Subcutaneous abdominal adipose tissue (tissue), 5 donors: ENCODE data around the gene NPIPB9.
"Not testable (repeated sequence)": the region's sequence is repeated elsewhere in the genome, so short reads cannot be mapped to it uniquely, and the experiment has no call there.

ENCODE experiments used
- H3K27ac ChIP-seq: one replicate; pipeline ENCODE4 v1.7.0; 2013; ENCODE audit warnings: low read depth, mild to moderate bottlenecking, inconsistent platforms, low read length, moderate library complexity
- H3K27me3 ChIP-seq, 5 donors: one replicate each; pipeline ENCODE4 v1.7.0; 2013; ENCODE audit warnings: low read length in 5 of 5, inconsistent platforms in 1 of 5; ENCODE audit not compliant: control insufficient read depth in 5 of 5, insufficient read depth in 4 of 5
- H3K36me3 ChIP-seq, 5 donors: one replicate each; pipeline ENCODE4 v1.7.0; 2013; ENCODE audit warnings: low read length in 5 of 5; ENCODE audit not compliant: control insufficient read depth in 5 of 5, insufficient read depth in 5 of 5
- H3K4me1 ChIP-seq, 5 donors: one replicate each; pipeline ENCODE4 v1.7.0; 2013; ENCODE audit warnings: low read length in 5 of 5, mild to moderate bottlenecking in 3 of 5, moderate library complexity in 1 of 5; ENCODE audit not compliant: control insufficient read depth in 5 of 5, insufficient read depth in 5 of 5
- H3K4me3 ChIP-seq, 5 donors: one replicate each; pipeline ENCODE4 v1.7.0; 2013; ENCODE audit warnings: low read length in 5 of 5, low read depth in 1 of 5
- H3K9ac ChIP-seq, 5 donors: one replicate each; pipeline ENCODE4 v1.7.0; 2013; ENCODE audit warnings: low read length in 5 of 5, mild to moderate bottlenecking in 4 of 5, moderate library complexity in 3 of 5
- H3K9me3 ChIP-seq, 5 donors: one replicate each; pipeline ENCODE4 v1.7.0; 2013; ENCODE audit warnings: low read length in 5 of 5; ENCODE audit not compliant: control insufficient read depth in 5 of 5
- donor health status: healthy.
- donor health status: healthy.
- donor health status: healthy.
- donor health status: healthy.
- donor health status: healthy.

The NPIPB9 gene

GRCh38 chr16:28746618-28747350, 4.8 kb upstream of the NPIPB9 start:
- H3K27ac ChIP-seq, H3K4me3 ChIP-seq, H3K9me3 ChIP-seq, H3K36me3 ChIP-seq, H3K9ac ChIP-seq, H3K27me3 ChIP-seq, H3K4me1 ChIP-seq: not testable (repeated sequence)

- not testable (repeated sequence) for H3K27me3 ChIP-seq, H3K4me1 ChIP-seq, H3K9me3 ChIP-seq, H3K36me3 ChIP-seq, H3K27ac ChIP-seq, H3K9ac ChIP-seq, H3K4me3 ChIP-seq
These were observed 1.6 kb upstream of the NPIPB9 start for GRCh38 chr16:28749997-28750465.

GRCh38 chr16:28750469-28751067, 1.0 kb upstream of the NPIPB9 start:
- H3K27me3 ChIP-seq, H3K9ac ChIP-seq, H3K36me3 ChIP-seq, H3K4me1 ChIP-seq, H3K27ac ChIP-seq, H3K4me3 ChIP-seq, H3K9me3 ChIP-seq: not testable (repeated sequence)

- H3K36me3 ChIP-seq, H3K27ac ChIP-seq, H3K9me3 ChIP-seq, H3K4me1 ChIP-seq, H3K9ac ChIP-seq, H3K4me3 ChIP-seq, H3K27me3 ChIP-seq: not testable (repeated sequence)
These were observed 30.1 kb downstream of the NPIPB9 start for GRCh38 chr16:28781697-28782096.

- not testable (repeated sequence) for H3K27ac ChIP-seq, H3K4me3 ChIP-seq, H3K4me1 ChIP-seq, H3K9ac ChIP-seq, H3K9me3 ChIP-seq, H3K27me3 ChIP-seq, H3K36me3 ChIP-seq
These were observed 30.8 kb downstream of the NPIPB9 start for GRCh38 chr16:28782357-28782756.

GRCh38 chr16:28802235-28803019, 50.8 kb downstream of the NPIPB9 start:
- H3K36me3 ChIP-seq, H3K4me3 ChIP-seq, H3K27me3 ChIP-seq, H3K27ac ChIP-seq, H3K9me3 ChIP-seq, H3K4me1 ChIP-seq, H3K9ac ChIP-seq: not testable (repeated sequence)

GRCh38 chr16:28807445-28808120, 56.0 kb downstream of the NPIPB9 start:
- H3K4me1 ChIP-seq, H3K4me3 ChIP-seq, H3K27me3 ChIP-seq: not testable (repeated sequence)

GRCh38 chr16:28820016-28820415, 68.4 kb downstream of the NPIPB9 start:
- Histone ChIP-seq H3K4me3 (no peak overlapping the region), H3K27me3 (no peaks in the 10 kb centered on the region), H3K9me3 (peaks cover 0 to 3% (median 0%) of the 10 kb centered on the region in 5 donors), H3K4me1 (peaks cover 5 to 14% (median 14%) of the 10 kb centered on the region in 5 donors), H3K36me3 (peaks cover 0 to 4% (median 0%) of the 10 kb centered on the region in 5 donors), H3K27ac (no peak overlapping the region), H3K9ac (no peak overlapping the region)

More at GRCh38 chr16:28807445-28808120, 56.0 kb downstream of the NPIPB9 start:
- H3K36me3 ChIP-seq, H3K9ac ChIP-seq, H3K27ac ChIP-seq, H3K9me3 ChIP-seq: not testable (repeated sequence)

GRCh38 chr16:28820546-28820945, 69.0 kb downstream of the NPIPB9 start:
- not testable (repeated sequence) for H3K27ac ChIP-seq, H3K27me3 ChIP-seq, H3K36me3 ChIP-seq, H3K9ac ChIP-seq, H3K4me3 ChIP-seq, H3K9me3 ChIP-seq
- peaks cover 5 to 20% (median 19%) of the 10 kb centered on the region in 5 donors for H3K4me1 ChIP-seq
